ENCODE results near the gene ACYP1. TPM values are rescaled to one million over a fixed set of nuclear protein-coding genes. Genes with fewer than 3 reads are reported as not detected.
"Not testable (repeated sequence)": the region's sequence is repeated elsewhere in the genome, so short reads cannot be mapped to it uniquely, and the experiment has no call there.

ACYP1 gene
- total RNA-seq, 1 donor from 2014 or later: 35.9 TPM

- peak; percentile 85 for DNase-seq (ENCODE audit: low read depth, low spot score)
- Mint-ChIP-seq H3K27me3 (ENCODE audit: low read depth) (no peaks in the 10 kb centered on the region), H3K9me3 (no peaks in the 10 kb centered on the region), H3K4me1 (peaks cover 8% of the 10 kb centered on the region), H3K36me3 (ENCODE audit: low read depth) (no peaks in the 10 kb centered on the region), H3K4me3 (no peak within 1 kb of the TSS), H3K27ac (ENCODE audit: unreplicated experiment) (peak within 1 kb of the TSS; percentile 70)
- no peak for TF ChIP-seq CTCF (conservative IDR thresholded peaks at IDR 0.05)
These were observed 5.4 kb upstream of the ACYP1 start, which contains the start of gene ZC2HC1C for GRCh38 chr14:75069121-75069810. Gene ZC2HC1C (plus strand): TSS chr14:75069641. CDS start chr14:75070574, 933 bp downstream.

GRCh38 chr14:75068294-75069120 is 4.7 kb upstream of the ACYP1 start:
- TF ChIP-seq CTCF (conservative IDR thresholded peaks at IDR 0.05): no peak
- DNase-seq (ENCODE audit: low read depth, low spot score): no peak
- peaks cover 15% of the 10 kb centered on the region for H3K4me1 Mint-ChIP-seq
- H3K36me3 Mint-ChIP-seq (ENCODE audit: low read depth): no peaks in the 10 kb centered on the region
- H3K27me3 Mint-ChIP-seq (ENCODE audit: low read depth): no peaks in the 10 kb centered on the region
- H3K9me3 Mint-ChIP-seq: no peaks in the 10 kb centered on the region
- H3K27ac Mint-ChIP-seq (ENCODE audit: unreplicated experiment): no peak overlapping the region
- no peak overlapping the region for H3K4me3 Mint-ChIP-seq

- peaks cover 23% of the 10 kb centered on the region for H3K4me1 Mint-ChIP-seq
- H3K27ac Mint-ChIP-seq (ENCODE audit: unreplicated experiment); DNase-seq (ENCODE audit: low read depth, low spot score); H3K4me3 Mint-ChIP-seq; H3K9me3 Mint-ChIP-seq; H3K36me3 Mint-ChIP-seq (ENCODE audit: low read depth); H3K27me3 Mint-ChIP-seq (ENCODE audit: low read depth): not testable (repeated sequence)
These were observed 3.9 kb upstream of the ACYP1 start for GRCh38 chr14:75067765-75068164.

GRCh38 chr14:75067212-75067611 is 3.4 kb upstream of the ACYP1 start:
- H3K4me3 Mint-ChIP-seq: no peak overlapping the region

GRCh38 chr14:75066691-75067090 is 2.9 kb upstream of the ACYP1 start:
- H3K36me3 Mint-ChIP-seq (ENCODE audit: low read depth): no peaks in the 10 kb centered on the region
- no peak for DNase-seq (ENCODE audit: low read depth, low spot score)
- TF ChIP-seq CTCF (conservative IDR thresholded peaks at IDR 0.05): no peak
- peaks cover 25% of the 10 kb centered on the region for H3K4me1 Mint-ChIP-seq
- H3K27ac Mint-ChIP-seq (ENCODE audit: unreplicated experiment): no peak overlapping the region
- H3K9me3 Mint-ChIP-seq: no peaks in the 10 kb centered on the region
- no peaks in the 10 kb centered on the region for H3K27me3 Mint-ChIP-seq (ENCODE audit: low read depth)
- no peak overlapping the region for H3K4me3 Mint-ChIP-seq

More at GRCh38 chr14:75067212-75067611, 3.4 kb upstream of the ACYP1 start:
- Mint-ChIP-seq H3K4me1 (peaks cover 25% of the 10 kb centered on the region), H3K36me3 (ENCODE audit: low read depth) (no peaks in the 10 kb centered on the region), H3K27ac (ENCODE audit: unreplicated experiment) (no peak overlapping the region), H3K9me3 (no peaks in the 10 kb centered on the region), H3K27me3 (ENCODE audit: low read depth) (no peaks in the 10 kb centered on the region)
- no peak for TF ChIP-seq CTCF (conservative IDR thresholded peaks at IDR 0.05)
- no peak for DNase-seq (ENCODE audit: low read depth, low spot score)

- Mint-ChIP-seq H3K27ac (ENCODE audit: unreplicated experiment) (no peak overlapping the region), H3K4me1 (peaks cover 20% of the 10 kb centered on the region), H3K9me3 (no peaks in the 10 kb centered on the region), H3K4me3 (peak overlapping the region; percentile 99), H3K27me3 (ENCODE audit: low read depth) (no peaks in the 10 kb centered on the region), H3K36me3 (ENCODE audit: low read depth) (peaks cover 16% of the 10 kb centered on the region)
- TF ChIP-seq CTCF (conservative IDR thresholded peaks at IDR 0.05): no peak
- no peak for DNase-seq (ENCODE audit: low read depth, low spot score)
These were observed 362 bp upstream of the ACYP1 start for GRCh38 chr14:75064205-75064567.
